ENCODE data around the gene TMEM61.
"Not testable (repeated sequence)": the region's sequence is repeated elsewhere in the genome, so short reads cannot be mapped to it uniquely, and the experiment has no call there.

DNA sequence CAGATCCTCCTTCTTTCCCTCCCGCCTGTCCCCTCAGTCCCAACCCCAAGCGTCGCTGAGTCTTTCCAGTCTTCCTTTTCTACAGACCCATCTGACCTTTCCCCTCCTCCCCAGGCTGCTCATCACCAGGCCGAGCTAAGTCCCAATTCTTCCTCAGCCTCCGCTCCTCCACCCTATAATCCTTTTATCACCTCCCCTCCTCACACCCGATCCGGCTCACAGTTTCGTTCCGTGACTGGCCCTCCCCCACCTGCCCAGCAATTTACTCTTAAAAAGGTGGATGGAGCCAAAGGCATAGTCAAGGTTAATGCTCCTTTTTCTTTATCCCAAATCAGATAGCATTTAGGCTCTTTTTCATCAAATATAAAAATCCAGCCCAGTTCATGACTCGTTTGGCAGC, 43.7 kb downstream of the TMEM61 start:
- not testable (repeated sequence) for TF ChIP-seq POLR2A (IDR thresholded peaks at IDR 0.05)
- TF ChIP-seq, protein P1, sequence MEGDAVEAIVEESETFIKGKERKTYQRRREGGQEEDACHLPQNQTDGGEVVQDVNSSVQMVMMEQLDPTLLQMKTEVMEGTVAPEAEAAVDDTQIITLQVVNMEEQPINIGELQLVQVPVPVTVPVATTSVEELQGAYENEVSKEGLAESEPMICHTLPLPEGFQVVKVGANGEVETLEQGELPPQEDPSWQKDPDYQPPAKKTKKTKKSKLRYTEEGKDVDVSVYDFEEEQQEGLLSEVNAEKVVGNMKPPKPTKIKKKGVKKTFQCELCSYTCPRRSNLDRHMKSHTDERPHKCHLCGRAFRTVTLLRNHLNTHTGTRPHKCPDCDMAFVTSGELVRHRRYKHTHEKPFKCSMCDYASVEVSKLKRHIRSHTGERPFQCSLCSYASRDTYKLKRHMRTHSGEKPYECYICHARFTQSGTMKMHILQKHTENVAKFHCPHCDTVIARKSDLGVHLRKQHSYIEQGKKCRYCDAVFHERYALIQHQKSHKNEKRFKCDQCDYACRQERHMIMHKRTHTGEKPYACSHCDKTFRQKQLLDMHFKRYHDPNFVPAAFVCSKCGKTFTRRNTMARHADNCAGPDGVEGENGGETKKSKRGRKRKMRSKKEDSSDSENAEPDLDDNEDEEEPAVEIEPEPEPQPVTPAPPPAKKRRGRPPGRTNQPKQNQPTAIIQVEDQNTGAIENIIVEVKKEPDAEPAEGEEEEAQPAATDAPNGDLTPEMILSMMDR (IDR thresholded peaks at IDR 0.05) = not testable (repeated sequence)
